ENCODE measurements around the gene KIAA0040.

- no peak for TF ChIP-seq CTCF (IDR thresholded peaks at IDR 0.05)
- no peak for TF ChIP-seq POLR2A (IDR thresholded peaks at IDR 0.05)
Observed at GRCh38 chr1:175216444-175216843, 23.9 kb upstream of the KIAA0040 start.
